SU-DHL-6 (cell line): ENCODE results near the gene PITPNM3.

Experiments
- H2AFZ ChIP-seq: fragments of 200-600 bp; sonication (generic); 2 replicates; pipeline ENCODE4 v1.6.1; 2014; ENCODE audit warnings: low read depth, mild to moderate bottlenecking, moderate library complexity, mixed read lengths, antibody characterized with exemption, low read length; ENCODE audit not compliant: severe bottlenecking
- H3F3A ChIP-seq: fragments of 200-600 bp; shearing (Covaris generic); 2 replicates; pipeline ENCODE4 v1.6.0; 2016; ENCODE audit warnings: antibody characterized with exemption, mild to moderate bottlenecking; ENCODE audit not compliant: insufficient read depth
- H3K27ac ChIP-seq: fragments of 200-600 bp; sonication (generic); 2 replicates; pipeline ENCODE4 v1.5.1; 2016; ENCODE audit warnings: low read depth, mild to moderate bottlenecking, low read length, moderate library complexity, mixed read lengths
- H3K27me3 ChIP-seq: fragments of 200-600 bp; sonication (generic), shearing (Covaris generic); 2 replicates; pipeline ENCODE4 v1.6.0; 2014; ENCODE audit warnings: mild to moderate bottlenecking, low read length
- H3K36me3 ChIP-seq: fragments of 200-600 bp; sonication (generic); 2 replicates; pipeline ENCODE4 v1.6.1; 2014; ENCODE audit warnings: mild to moderate bottlenecking, low read length, mixed read lengths
- H3K4me2 ChIP-seq: fragments of 300-600, 200-600 bp; shearing (Covaris generic), sonication (generic); 2 replicates; pipeline ENCODE4 v1.6.0; 2014; ENCODE audit warnings: low read length, low read depth, mild to moderate bottlenecking; ENCODE audit not compliant: poor library complexity, severe bottlenecking
- H3K4me3 ChIP-seq: fragments of 200-600 bp; sonication (generic); 2 replicates; pipeline ENCODE4 v1.5.1; 2014; ENCODE audit warnings: antibody characterized with exemption, low read length, mild to moderate bottlenecking, mixed read lengths; ENCODE audit not compliant: insufficient read depth, poor library complexity, severe bottlenecking
- H3K79me2 ChIP-seq: fragments of 200-600 bp; sonication (generic); 2 replicates; pipeline ENCODE4 v1.6.1; 2014; ENCODE audit warnings: mild to moderate bottlenecking, low read length, moderate library complexity; ENCODE audit not compliant: insufficient read depth
- H3K9ac ChIP-seq: fragments of 200-600 bp; sonication (generic); 2 replicates; pipeline ENCODE4 v1.7.0; 2014; ENCODE audit warnings: mild to moderate bottlenecking, low read length
- H3K9me2 ChIP-seq: fragments of 200-600 bp; sonication (generic); replicated peaks from 2 replicates; pipeline ENCODE4 v1.6.1; 2014; ENCODE audit warnings: low read length; ENCODE audit not compliant: insufficient read depth
- H3K9me3 ChIP-seq: fragments of 200-600 bp; sonication (generic); 2 replicates; pipeline ENCODE4 v1.6.1; 2014; ENCODE audit warnings: low read length, mixed read lengths; ENCODE audit not compliant: insufficient read depth
- H4K20me1 ChIP-seq: fragments of 200-600 bp; sonication (generic); 2 replicates; pipeline ENCODE4 v1.6.1; 2014; ENCODE audit warnings: low read depth, mild to moderate bottlenecking, antibody characterized with exemption, low read length, moderate library complexity, mixed read lengths
- CTCF ChIP-seq: fragments of 200-600 bp; sonication (generic); IDR thresholded peaks from one replicate; pipeline ENCODE4 v1.5.1; 2017; ENCODE audit warnings: antibody characterized with exemption, mild to moderate bottlenecking, low read length, moderate library complexity; ENCODE audit not compliant: insufficient read depth, poor library complexity, severe bottlenecking
- EZH2phosphoT487 ChIP-seq: fragments of 200-600 bp; sonication (generic), shearing (Covaris generic); conservative IDR thresholded peaks from 2 replicates; pipeline ENCODE4 v1.6.1; 2018; ENCODE audit warnings: mild to moderate bottlenecking, antibody characterized with exemption, low read length, moderate library complexity, mixed read lengths

The PITPNM3 gene

GRCh38 chr17:6559753-6560215 is 3.4 kb upstream of the PITPNM3 start:
- no peaks in the 10 kb centered on the region for H3K9me2 ChIP-seq
- H2AFZ ChIP-seq = no peak overlapping the region
- H3K27me3 ChIP-seq = no peaks in the 10 kb centered on the region
- no peak overlapping the region for H3K27ac ChIP-seq
- H3K4me3 ChIP-seq = no peak overlapping the region
- TF ChIP-seq EZH2phosphoT487 = no peak
- no peak for TF ChIP-seq CTCF
- H3F3A ChIP-seq = no peaks in the 10 kb centered on the region
- H3K9me3 ChIP-seq = no peaks in the 10 kb centered on the region
- no peaks in the 10 kb centered on the region for H3K79me2 ChIP-seq
- no peaks in the 10 kb centered on the region for H4K20me1 ChIP-seq
- H3K9ac ChIP-seq = no peak overlapping the region
- no peaks in the 10 kb centered on the region for H3K36me3 ChIP-seq
- H3K4me2 ChIP-seq = no peak overlapping the region

- TF ChIP-seq CTCF (no peak), EZH2phosphoT487 (no peak)
- Histone ChIP-seq H3K4me3 (no peak overlapping the region), H3K9me2 (no peaks in the 10 kb centered on the region), H3K9ac (no peak overlapping the region), H3K27me3 (no peaks in the 10 kb centered on the region), H3K36me3 (no peaks in the 10 kb centered on the region), H4K20me1 (no peaks in the 10 kb centered on the region), H2AFZ (no peak overlapping the region), H3K9me3 (no peaks in the 10 kb centered on the region), H3K79me2 (no peaks in the 10 kb centered on the region), H3K4me2 (no peak overlapping the region), H3K27ac (no peak overlapping the region), H3F3A (no peaks in the 10 kb centered on the region)
These were observed 2.8 kb upstream of the PITPNM3 start for GRCh38 chr17:6558932-6559752.

- TF ChIP-seq CTCF (no peak), EZH2phosphoT487 (no peak)
- no peak overlapping the region for H3K27ac ChIP-seq
- no peak overlapping the region for H2AFZ ChIP-seq
- H4K20me1 ChIP-seq = no peaks in the 10 kb centered on the region
- no peaks in the 10 kb centered on the region for H3F3A ChIP-seq
- H3K9me3 ChIP-seq = no peaks in the 10 kb centered on the region
- H3K4me2 ChIP-seq = no peak overlapping the region
- no peaks in the 10 kb centered on the region for H3K9me2 ChIP-seq
- H3K9ac ChIP-seq = no peak overlapping the region
- no peaks in the 10 kb centered on the region for H3K79me2 ChIP-seq
- H3K4me3 ChIP-seq = no peak overlapping the region
- no peaks in the 10 kb centered on the region for H3K36me3 ChIP-seq
- H3K27me3 ChIP-seq = no peaks in the 10 kb centered on the region
These were observed 1.9 kb upstream of the PITPNM3 start for GRCh38 chr17:6558276-6558675.
